Sigmoid colon (tissue), 7 donors: ENCODE measurements around the gene DCAF11. TPM values are rescaled to one million over a fixed set of nuclear protein-coding genes. Genes with fewer than 3 reads are reported as not detected.

ENCODE experiments used
- DNase-seq: peaks from one replicate; pipeline ENCODE4 v3.0.0-alpha.2; 2019
- H3K27ac ChIP-seq, 4 donors: fragments of 200-600 bp; sonication (generic); one replicate each; pipeline ENCODE4 v1.5.1; 2016 to 2019; ENCODE audit warnings: mild to moderate bottlenecking in 1 of 4
- H3K27me3 ChIP-seq, 3 donors: fragments of 200-600 bp; sonication (generic); one replicate each; pipeline ENCODE4 v1.5.1; 2019; ENCODE audit warnings: mild to moderate bottlenecking in 1 of 3
- H3K36me3 ChIP-seq, 4 donors: fragments of 200-600 bp; sonication (generic); one replicate each; pipeline ENCODE4 v1.5.1; 2016 to 2019
- H3K4me1 ChIP-seq, 4 donors: fragments of 200-600 bp; sonication (generic); one replicate each; pipeline ENCODE4 v1.5.1; 2017 to 2019
- H3K4me3 ChIP-seq, 4 donors: fragments of 200-600 bp; sonication (generic); one replicate each; pipeline ENCODE4 v1.5.1; 2017 to 2019; ENCODE audit warnings: mild to moderate bottlenecking in 2 of 4, moderate library complexity in 1 of 4
- H3K9me3 ChIP-seq, 4 donors: fragments of 200-600 bp in 3 of 4; sonication (generic) in 3 of 4; one replicate each; pipeline versions ENCODE4 v1.5.1 to v1.6.1; 2013 to 2019
- EP300 ChIP-seq, 4 donors: sonication (generic); formaldehyde crosslinking; IDR thresholded peaks; one replicate each; pipeline ENCODE4 v1.6.1; 2017; ENCODE audit warnings: antibody characterized with exemption in 4 of 4
- POLR2A ChIP-seq, 2 donors: fragments of 450-650 bp; IDR thresholded peaks; one replicate each; pipeline ENCODE4 v1.6.1; 2016; ENCODE audit warnings: antibody characterized with exemption in 2 of 2, mild to moderate bottlenecking in 2 of 2, moderate library complexity in 2 of 2
- POLR2AphosphoS5 ChIP-seq, 4 donors: sonication (generic); formaldehyde crosslinking; IDR thresholded peaks; one replicate each; pipeline ENCODE4 v1.6.1; 2017; ENCODE audit warnings: antibody characterized with exemption in 4 of 4
- WGBS, 2 donors: extraction: QIAGEN DNeasy Blood & Tissue Kit; methylation state at CpG; one replicate each; pipeline ENCODE4 v1.1.7; 2013; 5-methylcytosine and 5-hydroxymethylcytosine counted together
- intact Hi-C: fragments of 100-400 bp; cut with DNase I; formaldehyde crosslinking; loops from one replicate; pipeline ENCODE4 v1.15.1; 2023
- polyA plus RNA-seq, 3 donors: library from polyadenylated mRNA; stranded (reverse); fragments of 200-250 nt; gene quantifications; one replicate each; pipeline ENCODE4 v1.2.3, GENCODE V29; 2013
- total RNA-seq, 4 donors: library from RNA; depleted of rRNA; stranded (reverse); fragments of >200 nt; gene quantifications; one replicate each; pipeline ENCODE4 v1.1.0, GENCODE V29; 2016
- TF ChIP-seq, protein P1 (sequence below), 4 experiments: fragments of 450-650 bp in 3 of 4; fragments of 200-600 bp in 1 of 4; IDR thresholded peaks; one replicate each; pipeline ENCODE4 v1.5.1; 2016 to 2019; ENCODE audit warnings: antibody characterized with exemption in 4 of 4, mild to moderate bottlenecking in 3 of 4, moderate library complexity in 2 of 4
- donor health status: healthy with polysubstance abuse.
- donor health status: Bipolar disorder and iron deficiency.
- donor health status: healthy.

Gene DCAF11
- total and polyA plus RNA-seq, 7 donors: 37.7 to 82.9 (median 70.9) TPM

- Histone ChIP-seq H3K27me3 (no peaks in the 10 kb centered on the region), H3K4me3 (peak overlapping the region; percentile 77 to 95 (median 86)), H3K9me3 (no peaks in the 10 kb centered on the region), H3K36me3 (peaks cover 0 to 9% (median 0%) of the 10 kb centered on the region in 4 donors), H3K4me1 (peaks cover 0 to 19% (median 9%) of the 10 kb centered on the region in 4 donors), H3K27ac (peak overlapping the region; percentile 88 to 99 (median 89))
- DNase-seq: no peak
- WGBS, 2 donors: 1 to 5% methylated on average over 14 of the region's 14 CpGs
- intact Hi-C loops: loop anchor here (1.0 to 10.0 kb wide), 3 partner anchors 12 to 460 kb away; partner anchors contain the start of genes DHRS2 and DHRS4L2
- no peak for TF ChIP-seq POLR2AphosphoS5 (IDR thresholded peaks at IDR 0.05)
- no peak for TF ChIP-seq EP300 (IDR thresholded peaks at IDR 0.05)
Observed at GRCh38 chr14:24094841-24095270, 19.7 kb upstream of the DCAF11 start.

- Histone ChIP-seq H3K36me3 (peaks cover 0 to 12% (median 0%) of the 10 kb centered on the region in 4 donors), H3K27ac (peak overlapping the region; percentile 88 to 99 (median 89)), H3K27me3 (no peaks in the 10 kb centered on the region), H3K9me3 (no peaks in the 10 kb centered on the region), H3K4me1 (peaks cover 0 to 19% (median 9%) of the 10 kb centered on the region in 4 donors), H3K4me3 (peak overlapping the region in 3 of 4 donors; percentile 77 to 95 (median 82))
- intact Hi-C loops: loop anchor here (10.0 kb wide), 2 partner anchors 111 to 461 kb away; partner anchors contain the start of genes DHRS2 and DHRS4L2
- WGBS, 2 donors: 14 to 33% methylated on average over 12 of the region's 12 CpGs
- peak in 1 of 2 donors; percentile 75 for TF ChIP-seq POLR2A (IDR thresholded peaks at IDR 0.05)
- no peak for TF ChIP-seq EP300 (IDR thresholded peaks at IDR 0.05)
- TF ChIP-seq, protein P1, sequence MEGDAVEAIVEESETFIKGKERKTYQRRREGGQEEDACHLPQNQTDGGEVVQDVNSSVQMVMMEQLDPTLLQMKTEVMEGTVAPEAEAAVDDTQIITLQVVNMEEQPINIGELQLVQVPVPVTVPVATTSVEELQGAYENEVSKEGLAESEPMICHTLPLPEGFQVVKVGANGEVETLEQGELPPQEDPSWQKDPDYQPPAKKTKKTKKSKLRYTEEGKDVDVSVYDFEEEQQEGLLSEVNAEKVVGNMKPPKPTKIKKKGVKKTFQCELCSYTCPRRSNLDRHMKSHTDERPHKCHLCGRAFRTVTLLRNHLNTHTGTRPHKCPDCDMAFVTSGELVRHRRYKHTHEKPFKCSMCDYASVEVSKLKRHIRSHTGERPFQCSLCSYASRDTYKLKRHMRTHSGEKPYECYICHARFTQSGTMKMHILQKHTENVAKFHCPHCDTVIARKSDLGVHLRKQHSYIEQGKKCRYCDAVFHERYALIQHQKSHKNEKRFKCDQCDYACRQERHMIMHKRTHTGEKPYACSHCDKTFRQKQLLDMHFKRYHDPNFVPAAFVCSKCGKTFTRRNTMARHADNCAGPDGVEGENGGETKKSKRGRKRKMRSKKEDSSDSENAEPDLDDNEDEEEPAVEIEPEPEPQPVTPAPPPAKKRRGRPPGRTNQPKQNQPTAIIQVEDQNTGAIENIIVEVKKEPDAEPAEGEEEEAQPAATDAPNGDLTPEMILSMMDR (IDR thresholded peaks at IDR 0.05): no peak
- TF ChIP-seq POLR2AphosphoS5 (IDR thresholded peaks at IDR 0.05): peak in 2 of 4 donors; percentile 47 to 59
- no peak for DNase-seq
Observed at GRCh38 chr14:24095271-24096068, 19.1 kb upstream of the DCAF11 start.

- peaks cover 0 to 12% (median 0%) of the 10 kb centered on the region in 4 donors for H3K36me3 ChIP-seq
- no peaks in the 10 kb centered on the region for H3K27me3 ChIP-seq
- no peak overlapping the region for H3K27ac ChIP-seq
- intact Hi-C loops: loop anchor here (10.0 kb wide), 2 partner anchors 112 to 462 kb away; partner anchors contain the start of genes DHRS2 and DHRS4L2
- H3K4me3 ChIP-seq: no peak overlapping the region
- TF ChIP-seq POLR2A (IDR thresholded peaks at IDR 0.05) (no peak), POLR2AphosphoS5 (IDR thresholded peaks at IDR 0.05) (no peak), EP300 (IDR thresholded peaks at IDR 0.05) (no peak)
- TF ChIP-seq, protein P1 (IDR thresholded peaks at IDR 0.05): no peak
- H3K9me3 ChIP-seq: no peaks in the 10 kb centered on the region
- WGBS, 2 donors: 95 to 97% methylated on average over 8 of the region's 8 CpGs
- H3K4me1 ChIP-seq: peaks cover 0 to 19% (median 9%) of the 10 kb centered on the region in 4 donors
- no peak for DNase-seq
Observed at GRCh38 chr14:24096545-24097181, 17.9 kb upstream of the DCAF11 start.

GRCh38 chr14:24098229-24098926, 16.2 kb upstream of the DCAF11 start:
- no peak overlapping the region for H3K27ac ChIP-seq
- H3K27me3 ChIP-seq: no peaks in the 10 kb centered on the region
- intact Hi-C loops: loop anchor here (10.0 kb wide), 2 partner anchors 114 to 464 kb away; partner anchors contain the start of genes DHRS2 and DHRS4L2
- TF ChIP-seq EP300 (IDR thresholded peaks at IDR 0.05): no peak
- H3K36me3 ChIP-seq: peaks cover 0 to 12% (median 0%) of the 10 kb centered on the region in 4 donors
- WGBS, 2 donors: 94 to 96% methylated on average over 16 of the region's 16 CpGs
- no peak for DNase-seq
- no peaks in the 10 kb centered on the region for H3K9me3 ChIP-seq
- H3K4me3 ChIP-seq: no peak overlapping the region
- H3K4me1 ChIP-seq: peaks cover 0 to 15% (median 8%) of the 10 kb centered on the region in 4 donors
